NT2/D1 (cell line): ENCODE results near the gene BLOC1S3.

Experiments used
- DNase-seq: peaks from one replicate; pipeline ENCODE4 v3.0.0-alpha.2; 2011; ENCODE audit warnings: low read depth, low spot score
- H3K27me3 ChIP-seq: 2 replicates; pipeline ENCODE4 v1.6.0; 2011; ENCODE audit warnings: mild to moderate bottlenecking; ENCODE audit not compliant: insufficient read length, insufficient read depth
- H3K36me3 ChIP-seq: 2 replicates; pipeline ENCODE4 v1.6.1; 2011; ENCODE audit warnings: mild to moderate bottlenecking, low read length, mixed read lengths; ENCODE audit not compliant: insufficient read depth, insufficient read length
- H3K4me1 ChIP-seq: 2 replicates; pipeline ENCODE4 v1.5.1; 2011; ENCODE audit not compliant: insufficient read depth, insufficient read length
- H3K4me3 ChIP-seq: 2 replicates; pipeline ENCODE4 v1.5.1; 2011; ENCODE audit warnings: low read depth; ENCODE audit not compliant: insufficient read length
- H3K9ac ChIP-seq: 2 replicates; pipeline ENCODE4 v1.6.0; 2011; ENCODE audit warnings: low read depth; ENCODE audit not compliant: insufficient read length
- H3K9me3 ChIP-seq: 2 replicates; pipeline ENCODE4 v1.5.1; 2011; ENCODE audit warnings: mild to moderate bottlenecking, low read length; ENCODE audit not compliant: insufficient read depth
- SUZ12 ChIP-seq: IDR thresholded peaks from 2 replicates; pipeline ENCODE4 v1.6.1; 2011; ENCODE audit not compliant: insufficient read length, insufficient read depth; ENCODE audit errors: extremely low read depth
- YY1 ChIP-seq: IDR thresholded peaks from 2 replicates; pipeline ENCODE4 v1.6.1; 2011; ENCODE audit not compliant: insufficient read length, insufficient read depth
- ZNF274 ChIP-seq: IDR thresholded peaks from 2 replicates; pipeline ENCODE4 v1.6.1; 2011; ENCODE audit warnings: mild to moderate bottlenecking, low read depth, low read length

The BLOC1S3 gene

GRCh38 chr19:45164577-45165335 lies 13.8 kb upstream of the BLOC1S3 start:
- Histone ChIP-seq H3K9me3 (no peaks in the 10 kb centered on the region), H3K4me3 (no peak overlapping the region), H3K9ac (peak overlapping the region; percentile 57), H3K36me3 (no peaks in the 10 kb centered on the region), H3K4me1 (peaks cover 26% of the 10 kb centered on the region), H3K27me3 (peaks cover 9% of the 10 kb centered on the region)
- no peak for TF ChIP-seq YY1
- no peak for TF ChIP-seq ZNF274
- TF ChIP-seq SUZ12 = no peak
- DNase-seq = no peak

- no peak for DNase-seq
- H3K9ac ChIP-seq = peak overlapping the region; percentile 32
These were observed 11.8 kb upstream of the BLOC1S3 start for GRCh38 chr19:45166723-45167252.

DNA sequence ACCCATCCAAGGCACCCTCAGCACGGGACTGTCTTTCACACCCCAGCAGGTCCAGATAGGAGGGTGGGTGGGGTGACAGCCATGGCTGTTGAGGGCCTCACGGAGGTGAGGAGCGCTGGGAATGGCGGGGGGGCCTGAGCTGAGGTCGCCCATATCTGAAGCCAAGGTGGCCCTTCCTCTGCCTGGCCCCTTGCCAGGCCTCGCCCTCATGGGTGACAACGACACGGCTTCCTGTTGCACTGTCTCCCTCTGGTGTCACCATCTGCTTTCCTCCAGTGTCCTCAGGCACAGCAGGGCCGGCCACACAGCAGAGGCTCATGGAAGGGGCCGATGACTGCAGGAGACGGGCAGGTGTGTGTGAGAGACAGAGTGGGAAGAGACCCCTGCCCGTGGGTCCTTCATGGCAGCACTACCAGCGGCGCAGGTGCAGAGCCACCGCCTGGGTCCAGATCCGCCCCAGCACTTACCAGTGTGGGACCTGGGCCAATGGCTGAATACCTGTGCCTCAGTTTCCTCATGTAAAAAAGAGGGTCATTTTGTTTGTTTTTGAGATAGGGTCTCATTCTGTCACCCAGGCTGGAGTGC lies 9.7 kb upstream of the BLOC1S3 start:
- no peak for TF ChIP-seq YY1
- TF ChIP-seq SUZ12 = no peak
- TF ChIP-seq ZNF274 = no peak
- H3K4me1 ChIP-seq = peaks cover 26% of the 10 kb centered on the region
- H3K9me3 ChIP-seq = no peaks in the 10 kb centered on the region
- no peak overlapping the region for H3K4me3 ChIP-seq
- no peaks in the 10 kb centered on the region for H3K27me3 ChIP-seq
- DNase-seq = no peak
- H3K9ac ChIP-seq = no peak overlapping the region
- H3K36me3 ChIP-seq = no peaks in the 10 kb centered on the region

More at GRCh38 chr19:45166723-45167252, 11.8 kb upstream of the BLOC1S3 start:
- Histone ChIP-seq H3K4me3 (no peak overlapping the region), H3K27me3 (no peaks in the 10 kb centered on the region), H3K36me3 (no peaks in the 10 kb centered on the region), H3K4me1 (peaks cover 33% of the 10 kb centered on the region), H3K9me3 (no peaks in the 10 kb centered on the region)
- TF ChIP-seq YY1 = no peak
- no peak for TF ChIP-seq SUZ12
- TF ChIP-seq ZNF274 = no peak

DNA sequence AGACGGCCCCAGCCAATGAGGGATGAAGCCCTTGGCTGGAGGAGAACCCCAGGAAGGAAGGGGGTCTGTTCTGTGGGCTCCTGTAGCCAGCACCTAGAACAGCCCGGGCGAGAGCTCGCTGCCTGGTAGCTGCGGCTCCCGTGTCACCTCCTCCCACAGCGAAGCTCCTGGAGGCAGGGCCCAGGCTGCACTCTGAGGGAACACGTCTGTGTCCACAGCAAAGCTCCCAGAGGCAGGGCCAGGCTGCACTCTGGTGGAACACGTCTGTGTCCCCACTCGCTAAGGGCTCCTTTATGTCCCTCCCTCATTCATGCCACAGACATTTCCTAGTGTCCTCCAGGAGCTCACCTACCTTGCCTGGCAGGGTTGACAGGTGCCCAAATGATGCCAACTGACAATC lies 9.0 kb upstream of the BLOC1S3 start:
- H3K36me3 ChIP-seq = no peaks in the 10 kb centered on the region
- H3K4me1 ChIP-seq = peaks cover 20% of the 10 kb centered on the region
- no peak for TF ChIP-seq SUZ12
- no peak for TF ChIP-seq ZNF274
- TF ChIP-seq YY1 = no peak
- H3K9ac ChIP-seq = no peak overlapping the region
- no peaks in the 10 kb centered on the region for H3K27me3 ChIP-seq
- H3K4me3 ChIP-seq = no peak overlapping the region
- DNase-seq = no peak
- no peaks in the 10 kb centered on the region for H3K9me3 ChIP-seq

GRCh38 chr19:45170146-45171106 lies 8.2 kb upstream of the BLOC1S3 start:
- DNase-seq = no peak
- no peak for TF ChIP-seq SUZ12
- TF ChIP-seq ZNF274 = no peak
- TF ChIP-seq YY1 = no peak
- no peaks in the 10 kb centered on the region for H3K36me3 ChIP-seq
- H3K4me1 ChIP-seq = peaks cover 14% of the 10 kb centered on the region
- no peak overlapping the region for H3K4me3 ChIP-seq
- no peaks in the 10 kb centered on the region for H3K27me3 ChIP-seq
- H3K9me3 ChIP-seq = no peaks in the 10 kb centered on the region
- H3K9ac ChIP-seq = peak overlapping the region; percentile 32

DNA sequence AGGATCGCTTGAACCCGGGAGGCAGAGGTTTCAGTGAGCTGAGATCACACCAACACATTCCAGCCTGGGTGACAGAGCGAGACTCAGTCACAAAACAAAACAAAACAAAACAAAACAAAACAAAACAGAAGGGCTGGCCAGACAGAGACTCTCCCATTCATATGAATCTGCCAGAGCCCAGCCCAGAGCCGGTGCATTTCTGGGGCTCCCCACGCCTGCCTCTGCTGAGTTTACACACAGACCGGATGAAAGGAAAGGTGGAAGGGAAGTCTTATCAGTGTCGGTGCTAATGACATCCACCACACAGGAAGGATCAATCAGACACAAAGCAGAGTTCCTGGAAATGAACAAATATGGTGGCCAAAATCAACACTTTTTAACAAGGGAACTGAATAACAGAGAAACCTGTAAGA lies 7.4 kb upstream of the BLOC1S3 start:
- Histone ChIP-seq H3K4me3 (no peak overlapping the region), H3K27me3 (no peaks in the 10 kb centered on the region), H3K9me3 (no peaks in the 10 kb centered on the region), H3K4me1 (peaks cover 14% of the 10 kb centered on the region), H3K9ac (no peak overlapping the region), H3K36me3 (no peaks in the 10 kb centered on the region)
- TF ChIP-seq ZNF274 = no peak
- no peak for TF ChIP-seq SUZ12
- TF ChIP-seq YY1 = no peak
- no peak for DNase-seq

GRCh38 chr19:45172173-45172572 lies 6.4 kb upstream of the BLOC1S3 start:
- H3K9ac ChIP-seq = no peak overlapping the region
- H3K4me3 ChIP-seq = no peak overlapping the region
- no peaks in the 10 kb centered on the region for H3K36me3 ChIP-seq
- TF ChIP-seq SUZ12 = no peak
- TF ChIP-seq ZNF274 = no peak
- no peak for TF ChIP-seq YY1
- H3K9me3 ChIP-seq = no peaks in the 10 kb centered on the region
- peaks cover 9% of the 10 kb centered on the region for H3K4me1 ChIP-seq
- H3K27me3 ChIP-seq = no peaks in the 10 kb centered on the region
- no peak for DNase-seq
